Fibroblast of the aortic adventitia (primary cell): Measurements from ENCODE around the gene CRAMP1. TPM values are rescaled to one million over a fixed set of nuclear protein-coding genes. Genes with fewer than 3 reads are reported as not detected.

Experiments used
- DNase-seq: peaks from one replicate; pipeline ENCODE4 v3.0.0-alpha.2; 2010; ENCODE audit warnings: low read depth
- H3K4me3 ChIP-seq: 2 replicates; pipeline ENCODE4 v1.5.1; 2011; ENCODE audit warnings: low read depth, mild to moderate bottlenecking, control low read depth, low read length, moderate library complexity
- total RNA-seq: library from RNA; depleted of rRNA; stranded (reverse); fragments of >200 nt; gene quantifications from 2 replicates; pipeline ENCODE4 v1.2.3, GENCODE V29; 2012; ENCODE audit warnings: low replicate concordance
- TF ChIP-seq, protein P1 (sequence below): IDR thresholded peaks from 2 replicates; pipeline ENCODE4 v1.5.1; 2011; ENCODE audit warnings: mild to moderate bottlenecking, low read length, control low read depth, inconsistent platforms; ENCODE audit not compliant: insufficient read depth

CRAMP1 gene
- total RNA-seq, 1 donor, result 9.9 TPM

- H3K4me3 ChIP-seq, result no peak overlapping the region
- no peak for DNase-seq
- TF ChIP-seq, protein P1, sequence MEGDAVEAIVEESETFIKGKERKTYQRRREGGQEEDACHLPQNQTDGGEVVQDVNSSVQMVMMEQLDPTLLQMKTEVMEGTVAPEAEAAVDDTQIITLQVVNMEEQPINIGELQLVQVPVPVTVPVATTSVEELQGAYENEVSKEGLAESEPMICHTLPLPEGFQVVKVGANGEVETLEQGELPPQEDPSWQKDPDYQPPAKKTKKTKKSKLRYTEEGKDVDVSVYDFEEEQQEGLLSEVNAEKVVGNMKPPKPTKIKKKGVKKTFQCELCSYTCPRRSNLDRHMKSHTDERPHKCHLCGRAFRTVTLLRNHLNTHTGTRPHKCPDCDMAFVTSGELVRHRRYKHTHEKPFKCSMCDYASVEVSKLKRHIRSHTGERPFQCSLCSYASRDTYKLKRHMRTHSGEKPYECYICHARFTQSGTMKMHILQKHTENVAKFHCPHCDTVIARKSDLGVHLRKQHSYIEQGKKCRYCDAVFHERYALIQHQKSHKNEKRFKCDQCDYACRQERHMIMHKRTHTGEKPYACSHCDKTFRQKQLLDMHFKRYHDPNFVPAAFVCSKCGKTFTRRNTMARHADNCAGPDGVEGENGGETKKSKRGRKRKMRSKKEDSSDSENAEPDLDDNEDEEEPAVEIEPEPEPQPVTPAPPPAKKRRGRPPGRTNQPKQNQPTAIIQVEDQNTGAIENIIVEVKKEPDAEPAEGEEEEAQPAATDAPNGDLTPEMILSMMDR, result no peak
Measured at GRCh38 chr16:1572673-1573072, 39.5 kb upstream of the CRAMP1 start.

DNA sequence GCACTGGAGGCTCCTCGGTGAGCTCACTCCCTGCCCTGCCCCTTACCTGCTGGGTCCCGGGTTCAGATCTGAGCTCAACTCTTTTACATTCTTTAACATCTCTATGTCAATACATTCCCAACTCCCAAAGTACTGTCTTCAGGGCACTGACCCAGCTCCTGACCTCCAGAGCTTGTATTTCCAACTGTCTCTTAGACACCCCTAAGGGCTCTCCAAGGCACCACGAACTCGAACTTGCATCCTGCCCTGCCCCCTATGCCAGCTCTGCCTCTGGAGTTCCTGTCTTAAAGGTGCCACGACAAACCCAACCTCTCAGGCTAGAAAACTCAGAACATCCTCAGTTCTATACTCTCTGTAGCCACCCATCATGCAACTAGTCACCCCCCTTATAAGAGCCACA, 38.9 kb upstream of the CRAMP1 start:
- DNase-seq, result no peak
- no peak overlapping the region for H3K4me3 ChIP-seq
- TF ChIP-seq, protein P1, result no peak

GRCh38 chr16:1575578-1575977, 36.6 kb upstream of the CRAMP1 start:
- DNase-seq, result no peak
- TF ChIP-seq, protein P1, result no peak

GRCh38 chr16:1579214-1579613, 32.9 kb upstream of the CRAMP1 start:
- TF ChIP-seq, protein P1, result no peak
- DNase-seq, result no peak
- no peak overlapping the region for H3K4me3 ChIP-seq

More at GRCh38 chr16:1575578-1575977, 36.6 kb upstream of the CRAMP1 start:
- no peak overlapping the region for H3K4me3 ChIP-seq

DNA sequence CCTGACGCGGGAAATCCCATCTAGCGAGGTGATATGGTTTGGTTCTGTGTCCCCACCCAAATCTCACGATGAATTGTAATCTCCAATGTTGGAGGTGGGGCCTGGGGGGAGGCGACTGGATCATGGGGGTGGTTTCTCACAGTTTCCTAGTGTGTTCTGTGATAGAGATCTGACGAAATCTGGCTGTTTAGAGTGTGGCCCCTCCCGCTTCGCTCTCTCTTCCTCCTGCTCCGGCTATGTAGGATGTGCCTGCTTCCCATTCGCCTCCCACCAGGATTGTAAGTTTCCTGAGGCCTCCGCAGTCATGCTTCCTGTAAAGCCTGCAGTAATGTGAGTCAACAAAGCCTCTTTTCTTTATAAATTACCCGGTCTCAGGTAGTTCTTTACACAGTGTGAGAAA, 31.9 kb upstream of the CRAMP1 start:
- no peak overlapping the region for H3K4me3 ChIP-seq

GRCh38 chr16:1580956-1581355, 31.2 kb upstream of the CRAMP1 start:
- DNase-seq, result no peak
- H3K4me3 ChIP-seq, result no peak overlapping the region
- TF ChIP-seq, protein P1, result no peak

More for the DNA sequence above, 31.9 kb upstream of the CRAMP1 start:
- DNase-seq, result no peak
- TF ChIP-seq, protein P1, result no peak

DNA sequence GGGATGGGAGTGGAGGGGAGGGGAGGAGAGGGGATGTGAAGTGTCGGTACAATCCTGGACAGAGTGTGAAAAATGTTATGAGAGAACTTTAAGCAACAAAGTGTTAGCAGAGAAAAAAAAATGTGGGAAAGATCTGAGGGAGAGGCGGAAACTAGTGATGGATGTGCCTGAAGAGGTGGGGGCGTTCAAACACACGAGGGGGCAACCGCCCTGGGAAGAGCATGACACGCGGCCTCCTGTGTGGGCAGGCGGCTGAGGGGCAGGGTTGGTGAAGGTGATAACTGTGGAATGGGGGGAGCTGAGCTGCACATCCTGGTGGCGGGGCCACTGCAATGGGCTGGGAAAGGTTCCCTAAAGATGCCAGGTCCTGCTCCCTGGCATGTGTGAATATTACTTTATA, 30.4 kb upstream of the CRAMP1 start:
- TF ChIP-seq, protein P1, result no peak
- DNase-seq, result no peak

More for the DNA sequence above, 30.4 kb upstream of the CRAMP1 start:
- H3K4me3 ChIP-seq, result no peak overlapping the region
